Uterus (tissue), 4 donors: Measurements from ENCODE around the gene RPL22. TPM values are rescaled to one million over a fixed set of nuclear protein-coding genes. Genes with fewer than 3 reads are reported as not detected.

Experiments used
- DNase-seq, 2 donors: peaks; one replicate each; pipeline ENCODE4 v3.0.0-alpha.2; 2019 to 2020
- H3K27ac ChIP-seq, 2 donors: fragments of 200-600 bp; sonication (generic); 1 replicate in 1 of 2; 2 replicates in 1 of 2; pipeline ENCODE4 v1.5.1; 2016 to 2018
- H3K27me3 ChIP-seq, 2 donors: fragments of 200-600 bp; sonication (generic); one replicate each; pipeline ENCODE4 v1.5.1; 2018 to 2019; ENCODE audit warnings: control low read depth in 1 of 2
- H3K36me3 ChIP-seq, 2 donors: fragments of 200-600 bp; sonication (generic); one replicate each; pipeline ENCODE4 v1.5.1; 2019; ENCODE audit warnings: control low read depth in 1 of 2
- H3K4me1 ChIP-seq, 2 donors: fragments of 200-600 bp; sonication (generic); one replicate each; pipeline ENCODE4 v1.5.1; 2018 to 2019; ENCODE audit warnings: control low read depth in 1 of 2
- H3K4me3 ChIP-seq, 2 donors: fragments of 200-600 bp; sonication (generic); 1 replicate in 1 of 2; 2 replicates in 1 of 2; pipeline ENCODE4 v1.5.1; 2018 to 2019; ENCODE audit warnings: mild to moderate bottlenecking in 1 of 2
- H3K9me3 ChIP-seq, 2 donors: fragments of 200-600 bp; sonication (generic); one replicate each; pipeline ENCODE4 v1.5.1; 2019; ENCODE audit warnings: control low read depth in 1 of 2
- CTCF ChIP-seq, 4 experiments: fragments of 200-600 bp in 2 of 4; fragments of 450-650 bp in 2 of 4; sonication (generic) in 2 of 4; IDR thresholded peaks; one replicate each; pipeline ENCODE4 v1.5.1; 2016 to 2019; ENCODE audit warnings: antibody characterized with exemption in 4 of 4, mild to moderate bottlenecking in 2 of 4, moderate library complexity in 1 of 4
- POLR2A ChIP-seq, 2 donors: fragments of 450-650 bp; IDR thresholded peaks; one replicate each; pipeline ENCODE4 v1.6.1; 2016; ENCODE audit warnings: antibody characterized with exemption in 2 of 2, mild to moderate bottlenecking in 1 of 2, moderate library complexity in 1 of 2
- intact Hi-C: fragments of 100-400 bp; cut with DNase I; formaldehyde crosslinking; loops from one replicate; pipeline ENCODE4 v1.15.1; 2023; ENCODE audit warnings: low total_unique reads
- total RNA-seq, 4 donors: library from RNA; depleted of rRNA in 3 of 4; stranded (reverse); fragments of >200 nt in 3 of 4; gene quantifications; one replicate each; pipeline versions ENCODE4 v1.1.0 to v1.2.4, GENCODE V29; 2014 to 2023
- donor health status: DM: yes; HTN: yes; CAD: no.

Gene RPL22
- total RNA-seq, 4 donors from 2014 or later: 140 to 543 (median 252) TPM

GRCh38 chr1:6218375-6219164 is 19.2 kb upstream of the RPL22 start:
- Histone ChIP-seq H3K4me1 (no peaks in the 10 kb centered on the region), H3K9me3 (no peaks in the 10 kb centered on the region), H3K36me3 (no peaks in the 10 kb centered on the region), H3K27me3 (no peaks in the 10 kb centered on the region), H3K4me3 (no peak overlapping the region), H3K27ac (no peak overlapping the region)
- TF ChIP-seq POLR2A (IDR thresholded peaks at IDR 0.05) (no peak), CTCF (IDR thresholded peaks at IDR 0.05) (no peak)
- no peak for DNase-seq
- intact Hi-C loops: no loop called here

GRCh38 chr1:6212193-6212959 is 13.0 kb upstream of the RPL22 start:
- H3K4me3 ChIP-seq: no peak overlapping the region
- intact Hi-C loops: no loop called here
- H3K9me3 ChIP-seq: no peaks in the 10 kb centered on the region
- H3K27me3 ChIP-seq: no peaks in the 10 kb centered on the region
- DNase-seq: no peak
- peaks cover 0 to 8% of the 10 kb centered on the region in 2 donors for H3K4me1 ChIP-seq
- H3K27ac ChIP-seq: no peak overlapping the region
- no peak for TF ChIP-seq CTCF (IDR thresholded peaks at IDR 0.05)
- TF ChIP-seq POLR2A (IDR thresholded peaks at IDR 0.05): no peak
- no peaks in the 10 kb centered on the region for H3K36me3 ChIP-seq

GRCh38 chr1:6211731-6212130 is 12.3 kb upstream of the RPL22 start:
- Histone ChIP-seq H3K36me3 (no peaks in the 10 kb centered on the region), H3K9me3 (no peaks in the 10 kb centered on the region), H3K27me3 (no peaks in the 10 kb centered on the region), H3K4me1 (peaks cover 0 to 8% of the 10 kb centered on the region in 2 donors), H3K4me3 (no peak overlapping the region), H3K27ac (no peak overlapping the region)
- no peak for DNase-seq
- intact Hi-C loops: no loop called here
- TF ChIP-seq POLR2A (IDR thresholded peaks at IDR 0.05): no peak
- no peak for TF ChIP-seq CTCF (IDR thresholded peaks at IDR 0.05)

GRCh38 chr1:6210591-6211355 is 11.4 kb upstream of the RPL22 start:
- Histone ChIP-seq H3K4me1 (peaks cover 0 to 8% of the 10 kb centered on the region in 2 donors), H3K4me3 (no peak overlapping the region), H3K36me3 (no peaks in the 10 kb centered on the region), H3K27ac (no peak overlapping the region), H3K27me3 (no peaks in the 10 kb centered on the region), H3K9me3 (no peaks in the 10 kb centered on the region)
- DNase-seq: no peak
- intact Hi-C loops: no loop called here
- no peak for TF ChIP-seq POLR2A (IDR thresholded peaks at IDR 0.05)
- no peak for TF ChIP-seq CTCF (IDR thresholded peaks at IDR 0.05)
